ELF-1 (cell line): ENCODE data around the gene IGF1.

Source experiments
- DNase-seq: peaks from one replicate; pipeline ENCODE4 v3.0.0-alpha.2; 2016; ENCODE audit warnings: low read depth, low spot score

The IGF1 gene

GRCh38 chr12:102480406-102480805 lies at the start of gene IGF1:
Gene IGF1 (minus strand): TSS chr12:102480563. CDS start chr12:102480381, 182 bp downstream.
- no peak for DNase-seq

DNA sequence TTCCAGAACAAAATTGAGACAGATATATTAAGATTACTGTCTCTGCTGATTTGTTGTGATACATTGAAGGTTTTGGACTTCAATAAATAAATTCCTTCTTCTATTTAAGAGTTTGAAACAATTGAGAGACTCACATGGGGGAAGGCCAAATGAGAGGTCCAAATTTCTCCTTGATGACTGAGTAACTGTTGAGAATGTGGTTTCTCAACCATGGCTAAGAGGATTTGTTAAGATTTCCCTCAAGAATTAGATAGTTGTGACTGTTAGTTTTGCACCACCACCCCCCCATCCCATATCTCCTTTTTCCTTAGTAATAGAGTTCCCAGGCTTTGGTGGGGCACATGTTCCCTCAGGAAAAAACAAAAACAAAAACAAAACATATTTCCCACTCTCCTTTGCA lies 47.7 kb upstream of the IGF1 start:
- no peak for DNase-seq

GRCh38 chr12:102527171-102527720 lies 46.9 kb upstream of the IGF1 start:
- no peak for DNase-seq

DNA sequence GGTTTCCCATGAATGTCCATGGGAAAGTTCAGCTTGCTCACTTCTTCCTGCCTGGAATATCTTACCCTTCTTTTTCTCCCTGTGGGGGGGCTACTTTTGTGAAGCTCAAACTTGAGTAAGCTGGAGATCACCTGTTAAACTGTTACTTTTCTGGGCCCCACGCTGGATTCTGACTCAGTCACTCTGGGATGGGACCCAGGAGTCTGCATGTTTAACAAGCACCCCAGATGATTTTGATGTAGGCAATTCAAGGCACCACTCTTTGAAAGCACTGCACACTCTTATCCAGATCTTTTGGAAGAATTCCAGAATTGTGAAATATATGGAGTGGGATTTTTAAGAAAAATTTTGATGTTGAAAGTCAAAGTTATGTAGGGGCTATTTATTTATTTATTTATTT lies 46.3 kb upstream of the IGF1 start:
- no peak for DNase-seq

GRCh38 chr12:102522768-102523167 lies 42.4 kb upstream of the IGF1 start:
- no peak for DNase-seq

- DNase-seq, result no peak
These were observed 41.4 kb upstream of the IGF1 start for GRCh38 chr12:102521662-102522277.

DNA sequence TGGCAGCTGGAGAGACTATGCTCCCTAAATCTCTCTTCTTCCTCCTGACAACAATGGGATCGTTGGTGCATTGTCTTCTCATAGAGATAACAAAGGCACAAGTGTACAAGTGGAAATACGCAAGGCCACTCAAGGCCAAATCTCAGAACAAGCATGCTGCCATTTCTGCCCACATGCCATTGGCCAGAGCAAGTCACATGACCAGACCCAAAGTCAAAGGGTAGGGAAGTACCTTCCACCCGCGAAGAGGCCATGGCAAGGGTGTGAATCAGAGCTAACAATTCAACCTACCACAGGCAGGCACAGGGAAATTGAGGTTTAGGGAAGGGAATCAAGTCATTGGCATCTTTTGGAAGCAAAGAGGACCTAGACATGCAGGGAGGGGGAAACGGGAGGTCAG lies 38.5 kb upstream of the IGF1 start:
- no peak for DNase-seq

- no peak for DNase-seq
These were observed 34.3 kb upstream of the IGF1 start for GRCh38 chr12:102514696-102515095.

DNA sequence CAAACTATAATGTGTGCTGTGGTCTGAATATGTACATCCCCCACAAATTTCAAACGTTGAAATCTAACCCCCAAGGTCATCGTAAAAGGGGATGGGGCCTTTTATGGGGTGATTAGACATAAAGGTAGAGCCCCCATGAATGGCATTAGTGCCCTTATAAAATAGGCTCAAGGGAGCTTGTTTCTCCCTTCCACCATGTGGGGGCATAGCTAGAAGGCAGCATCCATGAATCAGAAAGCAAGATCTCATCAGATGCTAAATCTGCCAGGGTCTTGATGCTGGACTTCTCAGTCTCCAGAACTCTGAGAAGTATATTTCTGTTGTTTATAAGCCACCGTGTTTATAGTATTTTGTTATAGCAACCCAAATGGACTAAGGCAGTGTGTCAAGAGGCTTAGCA lies 33.4 kb upstream of the IGF1 start:
- no peak for DNase-seq

GRCh38 chr12:102513272-102513671 lies 32.9 kb upstream of the IGF1 start:
- DNase-seq, result no peak

DNA sequence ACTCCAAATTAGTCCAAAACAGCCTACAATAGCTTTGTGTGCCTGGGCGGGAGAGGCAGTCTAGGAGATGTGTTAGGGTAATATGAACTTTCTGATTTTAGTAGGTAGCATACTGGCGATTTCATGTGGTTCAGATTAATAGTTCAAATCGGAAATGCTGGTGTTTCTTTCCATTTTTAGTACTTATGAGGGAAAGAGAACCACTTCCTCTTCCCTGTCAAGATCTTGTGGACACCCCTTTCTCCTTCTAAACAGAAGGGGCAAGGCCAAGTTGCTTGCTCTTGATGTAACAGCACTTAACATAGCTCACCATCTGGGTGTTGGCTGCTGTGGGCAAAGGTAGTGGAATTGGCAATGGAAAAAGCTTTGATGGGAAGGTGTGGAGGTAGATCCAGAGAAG lies 32.2 kb upstream of the IGF1 start:
- DNase-seq, result no peak

DNA sequence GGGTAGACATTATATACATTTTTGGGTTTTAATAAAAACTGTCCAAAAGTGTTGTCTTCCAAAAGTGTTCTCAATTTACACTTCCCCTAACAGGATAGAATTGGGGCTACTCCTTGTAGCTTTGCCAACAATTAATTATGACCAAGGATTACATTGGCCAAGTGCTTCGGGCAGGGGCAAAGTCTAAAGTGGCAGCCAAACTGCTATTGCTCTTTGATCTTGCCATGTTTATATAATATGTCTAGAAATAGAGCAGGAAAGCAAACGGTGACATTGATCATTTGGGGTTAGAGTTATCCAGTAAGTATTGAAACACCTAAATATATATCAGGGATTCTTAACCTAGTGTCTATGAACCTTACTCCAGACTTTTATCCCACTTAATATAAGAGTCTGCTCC lies 31.2 kb upstream of the IGF1 start:
- no peak for DNase-seq

DNA sequence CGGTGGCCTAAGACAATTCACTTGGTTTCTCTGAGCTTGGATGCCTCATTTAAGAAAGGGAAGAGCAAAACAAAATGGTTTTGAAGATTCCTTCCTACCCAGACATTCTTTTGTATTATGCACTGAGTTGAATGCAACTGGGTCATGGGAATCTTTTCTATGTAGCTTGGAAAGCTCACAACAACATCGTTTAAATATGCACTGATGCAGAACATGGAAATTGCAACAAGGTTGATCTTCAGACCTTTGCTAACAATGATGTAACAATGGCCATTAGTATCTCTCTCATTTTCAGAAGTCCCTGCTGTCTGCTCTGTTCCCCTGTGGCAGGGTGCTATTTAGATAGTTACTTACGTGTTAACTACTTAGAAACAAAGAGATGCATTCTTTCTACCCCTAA lies 30.1 kb upstream of the IGF1 start:
- DNase-seq, result no peak

- no peak for DNase-seq
These were observed 29.7 kb upstream of the IGF1 start for GRCh38 chr12:102510031-102510430.

- no peak for DNase-seq
These were observed 28.8 kb upstream of the IGF1 start for GRCh38 chr12:102509123-102509626.

DNA sequence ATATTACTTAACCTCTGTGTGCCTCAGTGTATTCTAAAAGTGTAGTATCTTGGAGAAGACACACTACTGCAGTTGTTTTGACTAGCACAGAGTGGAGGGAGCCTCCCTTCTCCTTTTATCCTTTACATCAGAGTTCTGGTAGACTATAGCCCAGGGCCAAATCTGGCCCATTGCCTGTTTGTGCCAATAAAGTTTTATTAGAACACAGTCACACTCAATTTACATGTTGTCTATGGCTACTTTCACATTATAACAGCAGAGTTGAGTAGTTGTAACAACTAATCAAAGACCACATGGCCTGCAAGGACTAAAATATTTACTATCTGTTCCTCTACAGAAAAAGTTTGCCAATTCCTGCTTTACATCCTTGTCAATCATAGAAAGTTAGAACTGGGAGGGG lies 27.7 kb upstream of the IGF1 start:
- DNase-seq, result no peak

DNA sequence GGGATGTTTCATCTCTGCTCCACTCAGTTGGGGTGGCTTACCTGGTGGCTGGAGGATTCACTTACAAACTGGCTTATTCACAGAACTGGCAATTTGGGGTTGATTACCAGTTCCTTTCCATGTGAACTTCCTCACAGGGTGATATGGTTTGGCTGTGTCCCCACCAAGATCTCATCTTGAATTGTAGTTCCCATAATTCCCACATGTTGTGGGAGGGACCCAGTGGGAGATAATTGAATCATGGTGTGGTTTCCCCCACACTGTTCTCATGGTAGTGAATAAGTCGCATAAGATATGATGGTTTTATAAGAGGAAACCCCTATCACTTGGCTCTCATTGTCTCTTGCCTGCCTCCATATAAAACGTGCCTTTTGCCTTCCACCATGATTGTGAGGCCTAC lies 26.9 kb upstream of the IGF1 start:
- DNase-seq, result no peak

DNA sequence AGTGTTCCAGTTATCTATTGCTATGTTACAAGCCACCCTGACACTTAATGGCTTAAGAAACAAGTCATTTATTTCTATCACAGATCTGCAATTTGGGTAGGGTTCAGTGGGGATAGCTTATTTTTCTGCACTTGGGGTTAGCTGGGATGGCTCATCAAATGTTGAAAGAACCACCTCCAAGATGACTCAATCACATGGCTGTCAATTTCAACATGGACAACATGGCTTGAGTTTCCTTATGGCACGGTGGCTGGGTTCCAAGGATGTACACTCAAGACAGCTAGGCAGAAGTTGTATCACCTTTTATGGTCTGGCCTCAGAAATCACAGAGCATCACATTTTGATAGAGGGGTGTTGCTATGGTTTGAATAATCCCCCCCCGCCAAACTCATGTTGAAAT lies 24.5 kb upstream of the IGF1 start:
- no peak for DNase-seq

GRCh38 chr12:102504280-102504679 lies 23.9 kb upstream of the IGF1 start:
- no peak for DNase-seq

DNA sequence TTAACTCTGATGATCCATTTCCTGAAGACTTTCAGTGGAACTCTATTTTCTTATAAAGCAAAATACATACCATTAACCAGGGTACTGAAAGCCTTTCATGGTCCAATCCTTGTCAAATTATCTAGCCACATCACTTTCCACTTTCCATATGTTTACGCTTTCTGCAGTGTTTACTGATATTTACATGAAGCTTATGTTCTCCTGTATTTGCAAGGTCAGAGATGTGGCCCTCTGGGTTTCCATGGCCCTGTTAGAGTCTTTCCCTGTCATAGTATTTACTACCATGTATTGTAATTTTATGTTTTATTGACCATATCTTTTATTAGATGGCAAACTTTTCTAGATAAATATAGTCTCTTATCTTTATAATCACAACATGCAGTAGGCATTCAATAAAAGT lies 23.5 kb upstream of the IGF1 start:
- DNase-seq, result no peak

- no peak for DNase-seq
These were observed 22.8 kb upstream of the IGF1 start for GRCh38 chr12:102503056-102503681.

DNA sequence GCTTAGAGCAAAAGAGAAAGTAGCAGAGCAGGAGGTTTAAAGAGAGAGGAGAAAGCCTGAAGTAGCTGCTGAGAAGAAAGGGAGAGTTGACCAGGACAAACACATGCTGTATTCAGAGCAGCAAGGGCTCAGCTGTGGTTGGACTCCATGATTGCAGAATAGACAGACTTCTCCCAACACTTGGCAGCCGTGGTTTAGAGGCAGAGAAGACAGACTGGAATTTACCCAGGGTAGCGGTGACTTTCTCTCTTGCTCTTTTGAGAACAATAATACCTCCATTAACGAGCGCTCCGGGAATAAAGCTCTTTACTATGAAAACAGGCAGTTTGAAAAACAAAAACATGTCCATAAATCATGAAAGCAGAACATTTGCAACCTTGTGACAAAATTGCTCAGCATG lies 21.4 kb upstream of the IGF1 start:
- DNase-seq, result no peak

DNA sequence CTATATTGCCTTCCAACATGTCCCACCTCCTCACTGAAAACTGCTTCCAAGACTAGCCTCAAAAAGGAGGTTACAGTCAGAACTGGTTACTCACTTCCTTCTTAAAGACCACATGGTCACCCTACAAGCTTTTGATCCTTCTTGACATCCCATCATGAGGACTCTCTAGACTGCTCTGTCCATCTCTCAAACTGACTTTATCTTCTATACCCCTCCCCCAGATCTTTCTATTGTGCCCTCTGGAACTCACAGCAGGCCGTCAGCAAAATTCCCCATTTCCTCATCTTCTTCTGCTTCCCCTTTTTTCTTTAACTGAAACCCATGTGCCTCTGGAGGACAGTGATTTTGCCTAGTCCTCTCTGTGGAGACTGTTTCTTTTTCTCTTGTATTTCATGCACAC lies 18.1 kb upstream of the IGF1 start:
- no peak for DNase-seq
